Endothelial cell of umbilical vein (primary cell): ENCODE measurements around the gene ARHGAP20. TPM values are rescaled to one million over a fixed set of nuclear protein-coding genes. Genes with fewer than 3 reads are reported as not detected.

ENCODE experiments used
- BruUV-seq: library from RNA; stranded (reverse); fragments of 400-500 nt; replicated peaks from 2 replicates; lab custom pipeline; 2021; lab: Mats Ljungman, UMichigan
- CTCF ChIA-PET: fragments of 300-600, 350-600 bp; sonication (Branson Sonifier 250); formaldehyde crosslinking; loops from one replicate; lab custom pipeline; 2021; ENCODE audit warnings: antibody characterized with exemption, inconsistent platforms; lab: Charles Lee
- POLR2A ChIA-PET: fragments of 300-600, 350-600 bp; sonication (Branson Sonifier 250); formaldehyde crosslinking; loops from one replicate; lab custom pipeline; 2021; ENCODE audit warnings: antibody characterized with exemption, inconsistent platforms; lab: Charles Lee
- DNase-seq: peaks from one replicate; pipeline ENCODE4 v3.0.0-alpha.2; 2011; ENCODE audit warnings: low read depth, low spot score
- FAIRE-seq: peaks from 2 replicates; lab custom pipeline; 2011; peaks lifted over from hg19 to GRCh38; lab: Jason Lieb, UNC
- H2AFZ ChIP-seq: 2 replicates; pipeline ENCODE4 v1.6.0; 2012; ENCODE audit warnings: low read depth, low read length, control low read depth, inconsistent platforms
- H3K27ac ChIP-seq: 2 replicates; pipeline ENCODE4 v1.5.1; 2011; ENCODE audit warnings: low read depth, mild to moderate bottlenecking, control low read depth, low read length, moderate library complexity; ENCODE audit not compliant: insufficient read depth
- H3K27me3 ChIP-seq, 2 experiments: 2 replicates each; pipeline versions ENCODE4 v1.6.0 to v1.6.1; 2011; ENCODE audit warnings: low read length in 2 of 2, mixed read lengths in 1 of 2; ENCODE audit not compliant: control insufficient read depth in 2 of 2, insufficient read depth in 2 of 2
- H3K36me3 ChIP-seq, 2 experiments: 2 replicates in 1 of 2; 3 replicates in 1 of 2; pipeline ENCODE4 v1.5.1; 2011; ENCODE audit warnings: low read length in 2 of 2, mild to moderate bottlenecking in 1 of 2, moderate library complexity in 1 of 2; ENCODE audit not compliant: control insufficient read depth in 2 of 2, insufficient read depth in 2 of 2; ENCODE audit errors: extremely low read depth in 1 of 2
- H3K4me1 ChIP-seq: 3 replicates; pipeline ENCODE4 v1.5.1; 2011; ENCODE audit warnings: mild to moderate bottlenecking, low read length; ENCODE audit not compliant: control insufficient read depth, insufficient read depth; ENCODE audit errors: extremely low read depth
- H3K4me2 ChIP-seq: 2 replicates; pipeline ENCODE4 v1.6.1; 2011; ENCODE audit warnings: low read length, control low read depth, mixed read lengths; ENCODE audit not compliant: insufficient read depth
- H3K4me3 ChIP-seq, 3 experiments: fragments of 200-600 bp in 1 of 3; sonication (generic), shearing (Covaris generic) in 1 of 3; replicated peaks in 1 of 3; 2 replicates each; pipeline ENCODE4 v1.5.1; 2011 to 2016; ENCODE audit warnings: control low read depth in 3 of 3, low read length in 3 of 3, mild to moderate bottlenecking in 2 of 3, inconsistent platforms in 1 of 3, low read depth in 1 of 3, moderate library complexity in 1 of 3; ENCODE audit not compliant: insufficient read depth in 1 of 3
- H3K79me2 ChIP-seq: 2 replicates; pipeline ENCODE4 v1.6.0; 2012; ENCODE audit warnings: low read length, inconsistent platforms; ENCODE audit not compliant: control insufficient read depth, insufficient read depth
- H3K9ac ChIP-seq: replicated peaks from 2 replicates; pipeline ENCODE3; 2011; ENCODE audit warnings: low read length, control low read depth; ENCODE audit not compliant: insufficient read depth; ENCODE audit errors: extremely low read depth
- H3K9me1 ChIP-seq: replicated peaks from 3 replicates; pipeline ENCODE4 v1.6.0; 2011; ENCODE audit warnings: mild to moderate bottlenecking, low read length; ENCODE audit not compliant: control insufficient read depth, insufficient read depth; ENCODE audit errors: extremely low read depth
- H3K9me3 ChIP-seq: replicated peaks from 2 replicates; pipeline ENCODE4 v1.5.1; 2012; ENCODE audit warnings: low read length, inconsistent platforms; ENCODE audit not compliant: control insufficient read depth, insufficient read depth
- H4K20me1 ChIP-seq: replicated peaks from 2 replicates; pipeline ENCODE3; 2011; ENCODE audit warnings: mild to moderate bottlenecking, low read length; ENCODE audit not compliant: control insufficient read depth, insufficient read depth; ENCODE audit errors: extremely low read depth
- EZH2 ChIP-seq: IDR thresholded peaks from 2 replicates; pipeline ENCODE4 v1.6.1; 2012; ENCODE audit warnings: borderline replicate concordance, low read depth, mild to moderate bottlenecking, moderate library complexity, low read length, inconsistent platforms; ENCODE audit not compliant: severe bottlenecking
- FOS ChIP-seq: IDR thresholded peaks from 2 replicates; pipeline ENCODE4 v1.6.1; 2011; ENCODE audit warnings: mild to moderate bottlenecking, low read length, moderate library complexity, borderline replicate concordance; ENCODE audit not compliant: insufficient read depth
- GATA2 ChIP-seq: IDR thresholded peaks from 2 replicates; pipeline ENCODE4 v1.7.0; 2011; ENCODE audit warnings: low read depth, mild to moderate bottlenecking, moderate library complexity, mixed read lengths, low read length; ENCODE audit not compliant: insufficient read length, insufficient read depth
- MAX ChIP-seq: IDR thresholded peaks from 2 replicates; pipeline ENCODE4 v1.6.1; 2011; ENCODE audit not compliant: insufficient read depth, insufficient read length
- MYC ChIP-seq: IDR thresholded peaks from one replicate; pipeline ENCODE4 v1.6.1; 2011; ENCODE audit warnings: mild to moderate bottlenecking, low read depth, low read length
- POLR2AphosphoS5 ChIP-seq: IDR thresholded peaks from 2 replicates; pipeline ENCODE4 v1.6.1; 2012; ENCODE audit warnings: low read depth, mild to moderate bottlenecking, control low read depth, low read length, moderate library complexity; ENCODE audit not compliant: insufficient read depth
- dilution Hi-C: fragments of 300-500 bp; cut with MboI; formaldehyde crosslinking; loops from one replicate; pipeline ENCODE4 v1.15.0; 2019; ENCODE audit warnings: low sequenced_read_pairs; ENCODE audit not compliant: extremely low pct_ligation_motif_present
- intact Hi-C: fragments of 100-400 bp; cut with micrococcal nuclease; formaldehyde crosslinking; loops from one replicate; pipeline ENCODE4 v1.10.0; 2022
- polyA plus RNA-seq, 4 experiments: library from polyadenylated mRNA; depleted of rRNA in 3 of 4; stranded (reverse) in 3 of 4; unstranded in 1 of 4; fragments of >200 nt; gene quantifications; 2 replicates each; pipeline versions ENCODE4 v1.2.1 to v1.2.3, GENCODE V29; 2011 to 2012; ENCODE audit warnings: missing spikeins in 1 of 4
- total RNA-seq: library from RNA; stranded (reverse); gene quantifications from 2 replicates; pipeline ENCODE4 v1.2.3, GENCODE V29; 2021
- TF ChIP-seq, protein P1 (sequence below), 2 donors: IDR thresholded peaks; 1 replicate in 1 of 2; 2 replicates in 1 of 2; pipeline ENCODE4 v1.5.1; 2011; ENCODE audit warnings: low read length in 2 of 2, mild to moderate bottlenecking in 2 of 2, moderate library complexity in 2 of 2, control low read depth in 1 of 2, inconsistent platforms in 1 of 2, low read depth in 1 of 2; ENCODE audit not compliant: insufficient read depth in 1 of 2; ENCODE audit errors: extremely low read depth in 1 of 2

ARHGAP20 gene
- total and polyA plus RNA-seq, 2 donors (not counting 3 experiments of a cell fraction or from before 2014, with no cell fraction given): 0.51 to 1.1 TPM

- H3K4me3 ChIP-seq: peak overlapping the region; percentile 16 to 55 (median 46)
- no peaks in the 10 kb centered on the region for H3K9me3 ChIP-seq
- H3K9ac ChIP-seq: no peak overlapping the region
- dilution Hi-C loops: no loop called here
- H3K27ac ChIP-seq: no peak overlapping the region
- no peaks in the 10 kb centered on the region for H4K20me1 ChIP-seq
- H2AFZ ChIP-seq: peak overlapping the region; percentile 94
- H3K4me2 ChIP-seq: peak overlapping the region; percentile 84
- H3K27me3 ChIP-seq: no peaks in the 10 kb centered on the region
- H3K9me1 ChIP-seq: no peaks in the 10 kb centered on the region
- peaks cover 21% of the 10 kb centered on the region for H3K4me1 ChIP-seq
- no peak for TF ChIP-seq FOS
- no peak for TF ChIP-seq MAX
- TF ChIP-seq MYC: no peak
- no peak for TF ChIP-seq POLR2AphosphoS5
- TF ChIP-seq GATA2: peak; percentile 48
- TF ChIP-seq EZH2: peak; percentile 46
- TF ChIP-seq, protein P1, sequence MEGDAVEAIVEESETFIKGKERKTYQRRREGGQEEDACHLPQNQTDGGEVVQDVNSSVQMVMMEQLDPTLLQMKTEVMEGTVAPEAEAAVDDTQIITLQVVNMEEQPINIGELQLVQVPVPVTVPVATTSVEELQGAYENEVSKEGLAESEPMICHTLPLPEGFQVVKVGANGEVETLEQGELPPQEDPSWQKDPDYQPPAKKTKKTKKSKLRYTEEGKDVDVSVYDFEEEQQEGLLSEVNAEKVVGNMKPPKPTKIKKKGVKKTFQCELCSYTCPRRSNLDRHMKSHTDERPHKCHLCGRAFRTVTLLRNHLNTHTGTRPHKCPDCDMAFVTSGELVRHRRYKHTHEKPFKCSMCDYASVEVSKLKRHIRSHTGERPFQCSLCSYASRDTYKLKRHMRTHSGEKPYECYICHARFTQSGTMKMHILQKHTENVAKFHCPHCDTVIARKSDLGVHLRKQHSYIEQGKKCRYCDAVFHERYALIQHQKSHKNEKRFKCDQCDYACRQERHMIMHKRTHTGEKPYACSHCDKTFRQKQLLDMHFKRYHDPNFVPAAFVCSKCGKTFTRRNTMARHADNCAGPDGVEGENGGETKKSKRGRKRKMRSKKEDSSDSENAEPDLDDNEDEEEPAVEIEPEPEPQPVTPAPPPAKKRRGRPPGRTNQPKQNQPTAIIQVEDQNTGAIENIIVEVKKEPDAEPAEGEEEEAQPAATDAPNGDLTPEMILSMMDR (IDR thresholded peaks at IDR 0.05; ENCODE audit: extremely low read depth in 1 of 2, insufficient read depth in 1 of 2, low read depth in 1 of 2, low read length in 2 of 2): peak in 1 of 2 donors; percentile 19
- no TSS peak for BruUV-seq
- no peaks in the 10 kb centered on the region for H3K36me3 ChIP-seq
- intact Hi-C loops: loop anchor here (1.0 to 10.0 kb wide), 9 partner anchors 64 to 1826 kb away; no protein-coding TSS in a partner anchor
- no peaks in the 10 kb centered on the region for H3K79me2 ChIP-seq
- DNase-seq: peak; percentile 77
- FAIRE-seq: peak; percentile 93
- ChIA-PET CTCF (interaction anchor here (1.1 to 1.3 kb wide), 5 partner anchors 10 to 518 kb away, joined by 3 to 13 read pairs (median 4); no protein-coding TSS in a partner anchor), POLR2A (no interaction called here)
Observed at GRCh38 chr11:110712659-110713448, 617 bp upstream of the ARHGAP20 start.
